Activated naive CD4-positive, alpha-beta T cell treated with anti-CD3 and anti-CD28 coated beads, Interleukin-2, amount 50 U/mL, for 72 hours (primary cell): Measurements from ENCODE around the gene PIK3CA. TPM values are rescaled to one million over a fixed set of nuclear protein-coding genes. Genes with fewer than 3 reads are reported as not detected.
"Not testable (repeated sequence)": the region's sequence is repeated elsewhere in the genome, so short reads cannot be mapped to it uniquely, and the experiment has no call there.

Experiments used
- ATAC-seq, 2 donors: fragments of 150-1000 bp; cut with Tn5 transposase; 2 replicates each; pipeline ENCODE4 v1.10.0; 2021; ENCODE audit warnings: mild to moderate bottlenecking in 2 of 2, moderate library complexity in 2 of 2
- DNase-seq, 2 donors: peaks; one replicate each; pipeline ENCODE4 v3.0.0; 2021 to 2022; ENCODE audit warnings: low spot score in 2 of 2
- H3K27ac Mint-ChIP-seq, 2 donors: one replicate each; pipeline ENCODE4 v1.8.0; 2022; ENCODE audit warnings: mild to moderate bottlenecking in 2 of 2, mixed read lengths in 2 of 2
- H3K36me3 Mint-ChIP-seq, 2 donors: one replicate each; pipeline ENCODE4 v1.8.0; 2022; ENCODE audit warnings: mixed read lengths in 2 of 2
- H3K9me3 Mint-ChIP-seq, 2 donors: one replicate each; pipeline ENCODE4 v1.8.0; 2022; ENCODE audit warnings: mixed read lengths in 2 of 2
- total RNA-seq, 2 donors: library from RNA; stranded (reverse); gene quantifications; one replicate each; pipeline ENCODE4 v1.2.3, GENCODE V29; 2022

PIK3CA gene
- total RNA-seq, 2 donors from 2014 or later = 9.0 to 16.0 TPM

DNA sequence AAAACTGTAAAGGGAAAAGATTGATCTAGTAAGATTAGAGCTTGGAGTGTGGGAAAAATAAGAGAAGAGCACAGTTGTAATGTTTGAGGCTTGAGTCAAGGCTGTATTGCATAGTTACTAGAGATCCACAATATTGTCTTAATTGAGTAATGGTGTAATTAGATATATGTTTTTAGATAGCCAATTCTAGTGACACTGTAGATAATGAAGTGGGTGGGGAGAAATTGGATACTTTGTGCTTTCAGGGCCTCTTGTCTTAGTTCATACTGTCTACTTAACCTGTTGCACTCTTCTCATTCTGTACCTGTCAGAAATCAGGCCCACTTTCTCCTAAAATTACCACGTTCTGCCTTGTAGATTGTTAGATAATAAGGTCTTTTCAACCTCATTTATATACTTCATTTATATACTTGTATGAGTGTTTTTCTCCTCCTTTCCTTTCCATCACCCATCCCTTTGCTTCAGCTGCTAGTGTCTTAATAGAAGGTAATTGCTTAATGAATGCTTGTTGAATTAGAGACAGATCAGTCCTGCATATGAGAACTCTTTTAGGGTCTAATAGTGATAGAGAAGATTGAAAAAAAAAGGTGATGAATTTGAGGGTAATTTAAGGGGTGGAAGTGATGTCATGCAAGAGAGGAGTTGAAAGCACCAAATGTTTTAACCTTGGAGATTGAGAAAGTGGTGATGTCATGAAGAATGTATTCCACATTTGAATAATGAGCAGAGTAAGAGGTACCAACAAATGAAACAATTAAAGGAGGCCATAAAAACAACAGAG is 32.0 kb downstream of the PIK3CA start:
- no peaks in the 10 kb centered on the region for H3K36me3 Mint-ChIP-seq
- no peak overlapping the region for H3K27ac Mint-ChIP-seq
- H3K9me3 Mint-ChIP-seq = no peaks in the 10 kb centered on the region
- ATAC-seq = peak; percentile 53 to 62
- no peak for DNase-seq

DNA sequence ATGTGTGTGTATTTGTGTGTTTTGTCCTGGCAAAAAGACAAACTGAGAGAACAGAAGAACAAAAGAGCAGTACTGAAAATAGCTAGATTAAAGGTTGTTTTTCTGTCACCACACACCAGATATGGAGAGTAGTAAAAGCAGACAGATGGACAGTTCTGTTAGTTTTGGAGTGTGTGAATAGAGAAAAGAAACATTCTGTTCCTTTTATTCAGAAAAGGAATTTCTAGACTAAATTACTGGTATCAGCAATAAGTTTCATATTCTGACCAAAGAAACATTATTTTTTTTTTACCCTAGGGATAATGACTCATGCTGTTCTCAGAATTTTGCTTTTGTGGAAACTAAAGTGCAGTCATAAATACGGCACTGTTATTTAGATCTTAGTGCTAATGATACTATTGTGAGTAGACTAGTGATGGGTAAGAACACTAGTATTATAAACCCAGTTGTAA is 32.9 kb downstream of the PIK3CA start:
- ATAC-seq (peak; percentile 83 to 90), DNase-seq (no peak)
- H3K27ac Mint-ChIP-seq = no peak overlapping the region
- H3K9me3 Mint-ChIP-seq = no peaks in the 10 kb centered on the region
- no peaks in the 10 kb centered on the region for H3K36me3 Mint-ChIP-seq

GRCh38 chr3:179181993-179182551 is 33.9 kb downstream of the PIK3CA start:
- Mint-ChIP-seq H3K36me3 (no peaks in the 10 kb centered on the region), H3K9me3 (peaks cover 0 to 3% of the 10 kb centered on the region in 2 donors), H3K27ac (peak overlapping the region in 1 of 2 donors; percentile 93)
- ATAC-seq (peak; percentile 51 to 63), DNase-seq (no peak)

- Mint-ChIP-seq H3K27ac (no peak overlapping the region), H3K36me3 (no peaks in the 10 kb centered on the region)
- ATAC-seq = no peak
Observed at GRCh38 chr3:179182902-179183301, 34.7 kb downstream of the PIK3CA start.

GRCh38 chr3:179184826-179185225 is 36.7 kb downstream of the PIK3CA start:
- ATAC-seq = no peak
- Mint-ChIP-seq H3K27ac (no peak overlapping the region), H3K36me3 (no peaks in the 10 kb centered on the region), H3K9me3 (peaks cover 0 to 3% of the 10 kb centered on the region in 2 donors)
- DNase-seq = no peak

More at GRCh38 chr3:179182902-179183301, 34.7 kb downstream of the PIK3CA start:
- H3K9me3 Mint-ChIP-seq = peaks cover 0 to 3% of the 10 kb centered on the region in 2 donors
- DNase-seq = no peak

GRCh38 chr3:179186426-179186825 is 38.3 kb downstream of the PIK3CA start:
- Mint-ChIP-seq H3K27ac (no peak overlapping the region), H3K36me3 (no peaks in the 10 kb centered on the region), H3K9me3 (peaks cover 0 to 3% of the 10 kb centered on the region in 2 donors)
- DNase-seq = no peak
- ATAC-seq = no peak

DNA sequence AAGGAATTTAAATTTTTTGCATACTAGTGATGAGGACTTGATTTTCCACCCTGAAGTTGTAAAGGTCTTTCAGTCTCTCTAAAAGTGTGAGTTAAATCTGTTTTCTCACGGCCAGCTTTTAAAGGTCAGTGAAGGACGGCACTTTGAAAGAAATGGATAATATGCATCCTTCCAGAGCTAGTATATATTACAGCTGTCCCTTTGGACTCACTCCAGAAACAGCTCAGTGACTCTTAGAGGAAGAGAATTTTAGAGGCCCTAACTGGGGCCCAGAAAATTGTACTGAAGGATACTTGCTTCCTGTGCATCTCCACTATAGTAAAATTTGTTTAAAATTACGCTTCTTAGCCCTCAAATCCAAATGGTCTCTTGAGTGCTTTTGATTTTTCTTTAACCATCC is 41.6 kb downstream of the PIK3CA start:
- ATAC-seq = no peak
- Mint-ChIP-seq H3K9me3 (peaks cover 0 to 3% of the 10 kb centered on the region in 2 donors), H3K36me3 (no peaks in the 10 kb centered on the region), H3K27ac (no peak overlapping the region)
- no peak for DNase-seq

GRCh38 chr3:179190581-179190980 is 42.4 kb downstream of the PIK3CA start:
- no peak overlapping the region for H3K27ac Mint-ChIP-seq
- no peak for DNase-seq
- peaks cover 0 to 3% of the 10 kb centered on the region in 2 donors for H3K9me3 Mint-ChIP-seq
- no peaks in the 10 kb centered on the region for H3K36me3 Mint-ChIP-seq
- no peak for ATAC-seq

DNA sequence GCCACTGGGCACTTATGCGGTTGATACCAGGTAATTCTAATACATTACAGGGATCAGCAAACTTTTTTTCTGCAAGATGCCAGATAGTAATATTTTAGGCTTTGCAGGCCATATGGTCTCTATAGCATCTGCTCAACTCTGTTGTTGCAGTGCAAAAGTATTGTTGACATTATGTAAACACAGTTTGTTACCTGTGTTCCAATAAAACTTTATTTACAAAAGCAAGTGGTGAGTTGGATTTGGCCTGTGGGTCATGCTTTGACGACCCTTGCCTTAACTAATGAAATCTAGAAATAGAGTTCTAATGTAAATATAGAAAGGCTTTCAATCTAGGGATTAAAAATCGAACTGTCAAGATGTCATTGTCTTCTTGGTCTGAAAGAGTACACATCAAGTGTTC is 44.4 kb downstream of the PIK3CA start:
- Mint-ChIP-seq H3K36me3 (no peaks in the 10 kb centered on the region), H3K27ac (no peak overlapping the region), H3K9me3 (no peaks in the 10 kb centered on the region)
- DNase-seq = no peak
- ATAC-seq = no peak

GRCh38 chr3:179194931-179195330 is 46.8 kb downstream of the PIK3CA start:
- H3K27ac Mint-ChIP-seq = no peak overlapping the region
- ATAC-seq (no peak), DNase-seq (no peak)
- no peaks in the 10 kb centered on the region for H3K36me3 Mint-ChIP-seq
- no peaks in the 10 kb centered on the region for H3K9me3 Mint-ChIP-seq

- peaks cover 6% of the 10 kb centered on the region in 2 donors for H3K36me3 Mint-ChIP-seq
- no peaks in the 10 kb centered on the region for H3K9me3 Mint-ChIP-seq
- peak overlapping the region in 1 of 2 donors; percentile 91 for H3K27ac Mint-ChIP-seq
- DNase-seq = no peak
- ATAC-seq = peak; percentile 41 to 85
Observed at GRCh38 chr3:179196098-179196497, 47.9 kb downstream of the PIK3CA start.

GRCh38 chr3:179196700-179197099 is 48.5 kb downstream of the PIK3CA start:
- Mint-ChIP-seq H3K9me3 (no peaks in the 10 kb centered on the region), H3K27ac (peak overlapping the region in 1 of 2 donors; percentile 91), H3K36me3 (peaks cover 6% of the 10 kb centered on the region in 2 donors)
- DNase-seq (no peak), ATAC-seq (no peak)

DNA sequence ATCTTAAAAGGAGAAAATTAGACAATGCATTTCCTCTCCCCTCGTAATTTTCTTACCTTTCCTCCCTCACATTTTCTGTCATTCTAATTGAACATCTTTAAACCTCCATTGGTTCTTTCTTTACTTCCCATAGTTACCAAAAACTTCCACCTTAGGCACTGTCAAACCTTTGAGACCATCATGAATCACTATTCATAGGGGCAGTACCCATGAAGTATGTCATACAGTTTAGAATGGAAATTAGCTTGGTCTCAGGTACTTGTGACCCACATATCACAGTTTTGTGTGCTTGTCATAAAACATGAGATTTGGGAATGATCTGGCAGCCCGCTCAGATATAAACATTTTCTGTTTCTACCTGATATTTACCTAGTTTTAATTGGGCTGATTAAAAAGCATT is 52.6 kb downstream of the PIK3CA start:
- ATAC-seq = peak in 1 of 2 donors; percentile 81
- H3K36me3 Mint-ChIP-seq = peaks cover 6% of the 10 kb centered on the region in 2 donors
- no peaks in the 10 kb centered on the region for H3K9me3 Mint-ChIP-seq
- no peak for DNase-seq
- no peak overlapping the region for H3K27ac Mint-ChIP-seq

GRCh38 chr3:179215550-179215949 is 67.4 kb downstream of the PIK3CA start:
- not testable (repeated sequence) for H3K27ac Mint-ChIP-seq, ATAC-seq, H3K9me3 Mint-ChIP-seq

DNA sequence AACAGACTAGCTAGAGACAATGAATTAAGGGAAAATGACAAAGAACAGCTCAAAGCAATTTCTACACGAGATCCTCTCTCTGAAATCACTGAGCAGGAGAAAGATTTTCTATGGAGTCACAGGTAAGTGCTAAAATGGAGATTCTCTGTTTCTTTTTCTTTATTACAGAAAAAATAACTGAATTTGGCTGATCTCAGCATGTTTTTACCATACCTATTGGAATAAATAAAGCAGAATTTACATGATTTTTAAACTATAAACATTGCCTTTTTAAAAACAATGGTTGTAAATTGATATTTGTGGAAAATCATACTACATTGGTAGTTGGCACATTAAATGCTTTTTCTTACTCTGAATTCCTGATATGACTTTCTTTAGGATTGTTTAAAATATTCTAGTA is 70.1 kb downstream of the PIK3CA start:
- H3K27ac Mint-ChIP-seq, H3K9me3 Mint-ChIP-seq, ATAC-seq, DNase-seq, H3K36me3 Mint-ChIP-seq: not testable (repeated sequence)

More at GRCh38 chr3:179215550-179215949, 67.4 kb downstream of the PIK3CA start:
- not testable (repeated sequence) for DNase-seq, H3K36me3 Mint-ChIP-seq

DNA sequence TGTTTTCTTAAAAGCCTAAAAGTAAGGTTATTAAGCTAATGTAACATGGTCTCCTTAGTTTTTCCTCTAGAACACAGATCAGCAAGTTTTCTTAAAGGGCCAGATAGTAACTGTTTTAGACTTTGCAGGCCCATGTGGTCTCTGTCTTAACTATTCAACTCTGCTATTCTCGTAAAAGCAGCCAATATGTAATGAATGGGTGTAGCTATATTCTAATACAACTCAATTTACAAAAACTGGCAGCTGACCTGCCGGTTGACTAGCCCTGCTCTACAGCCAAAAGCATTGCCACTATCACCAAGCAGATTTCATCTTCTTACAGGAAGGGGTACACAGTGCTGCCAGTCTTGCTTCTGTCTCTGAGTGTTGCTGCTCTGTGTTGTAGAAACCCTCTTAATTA is 75.4 kb downstream of the PIK3CA start:
- no peaks in the 10 kb centered on the region for H3K36me3 Mint-ChIP-seq
- ATAC-seq = no peak
- no peak for DNase-seq
- H3K9me3 Mint-ChIP-seq = no peaks in the 10 kb centered on the region
- H3K27ac Mint-ChIP-seq = no peak overlapping the region

DNA sequence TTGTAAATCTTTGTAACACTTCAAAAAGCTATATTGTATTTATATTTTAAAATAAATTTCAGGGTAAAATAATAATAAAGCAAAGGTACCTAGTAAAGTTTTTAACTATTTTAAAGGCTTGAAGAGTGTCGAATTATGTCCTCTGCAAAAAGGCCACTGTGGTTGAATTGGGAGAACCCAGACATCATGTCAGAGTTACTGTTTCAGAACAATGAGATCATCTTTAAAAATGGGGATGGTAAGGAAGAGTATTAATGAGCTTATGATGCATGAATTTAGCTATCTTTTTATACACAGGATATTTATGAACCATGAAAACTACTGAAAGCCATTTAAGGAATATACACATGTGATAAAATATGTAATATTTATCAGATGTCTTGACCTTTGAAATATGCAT is 76.4 kb downstream of the PIK3CA start:
- Mint-ChIP-seq H3K27ac (no peak overlapping the region), H3K36me3 (no peaks in the 10 kb centered on the region)
- DNase-seq = no peak

DNA sequence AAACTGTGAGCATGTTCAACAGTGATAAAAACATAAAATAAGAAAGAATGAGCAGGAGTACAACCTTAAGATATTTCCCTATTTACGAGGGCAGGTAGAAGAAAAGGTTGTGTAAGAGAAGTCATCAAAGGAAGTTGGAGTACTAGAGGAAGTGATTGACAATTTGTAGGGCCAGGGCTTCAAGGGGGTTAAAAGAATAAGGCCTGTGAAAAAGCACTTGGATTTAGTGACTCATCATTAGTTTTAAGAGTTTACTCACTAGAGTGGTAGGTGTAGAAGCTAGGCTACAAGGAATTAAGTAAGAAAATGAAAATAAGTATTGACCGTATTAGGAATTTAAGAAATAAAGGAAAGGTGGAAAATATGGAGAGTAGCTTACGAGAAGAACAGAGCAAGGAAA is 79.2 kb downstream of the PIK3CA start:
- Mint-ChIP-seq H3K27ac (no peak overlapping the region), H3K36me3 (no peaks in the 10 kb centered on the region), H3K9me3 (no peaks in the 10 kb centered on the region)
- ATAC-seq = peak in 1 of 2 donors; percentile 44
- no peak for DNase-seq

More for the DNA sequence above, 76.4 kb downstream of the PIK3CA start:
- ATAC-seq = no peak
- H3K9me3 Mint-ChIP-seq = no peaks in the 10 kb centered on the region
